Measurements from ENCODE around the gene C12orf43. TPM values are rescaled to one million over a fixed set of nuclear protein-coding genes. Genes with fewer than 3 reads are reported as not detected.

The C12orf43 gene
- total RNA-seq, 4 donors from 2014 or later: 7.8 to 18.6 (median 12.9) TPM

GRCh38 chr12:121023799-121024198 is 7.5 kb upstream of the C12orf43 start:
- TF ChIP-seq, protein P1, sequence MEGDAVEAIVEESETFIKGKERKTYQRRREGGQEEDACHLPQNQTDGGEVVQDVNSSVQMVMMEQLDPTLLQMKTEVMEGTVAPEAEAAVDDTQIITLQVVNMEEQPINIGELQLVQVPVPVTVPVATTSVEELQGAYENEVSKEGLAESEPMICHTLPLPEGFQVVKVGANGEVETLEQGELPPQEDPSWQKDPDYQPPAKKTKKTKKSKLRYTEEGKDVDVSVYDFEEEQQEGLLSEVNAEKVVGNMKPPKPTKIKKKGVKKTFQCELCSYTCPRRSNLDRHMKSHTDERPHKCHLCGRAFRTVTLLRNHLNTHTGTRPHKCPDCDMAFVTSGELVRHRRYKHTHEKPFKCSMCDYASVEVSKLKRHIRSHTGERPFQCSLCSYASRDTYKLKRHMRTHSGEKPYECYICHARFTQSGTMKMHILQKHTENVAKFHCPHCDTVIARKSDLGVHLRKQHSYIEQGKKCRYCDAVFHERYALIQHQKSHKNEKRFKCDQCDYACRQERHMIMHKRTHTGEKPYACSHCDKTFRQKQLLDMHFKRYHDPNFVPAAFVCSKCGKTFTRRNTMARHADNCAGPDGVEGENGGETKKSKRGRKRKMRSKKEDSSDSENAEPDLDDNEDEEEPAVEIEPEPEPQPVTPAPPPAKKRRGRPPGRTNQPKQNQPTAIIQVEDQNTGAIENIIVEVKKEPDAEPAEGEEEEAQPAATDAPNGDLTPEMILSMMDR (IDR thresholded peaks at IDR 0.05; ENCODE audit: low read depth): no peak

- TF ChIP-seq, protein P1 (IDR thresholded peaks at IDR 0.05; ENCODE audit: low read depth): no peak
These were observed 6.4 kb upstream of the C12orf43 start for GRCh38 chr12:121022713-121023112.

DNA sequence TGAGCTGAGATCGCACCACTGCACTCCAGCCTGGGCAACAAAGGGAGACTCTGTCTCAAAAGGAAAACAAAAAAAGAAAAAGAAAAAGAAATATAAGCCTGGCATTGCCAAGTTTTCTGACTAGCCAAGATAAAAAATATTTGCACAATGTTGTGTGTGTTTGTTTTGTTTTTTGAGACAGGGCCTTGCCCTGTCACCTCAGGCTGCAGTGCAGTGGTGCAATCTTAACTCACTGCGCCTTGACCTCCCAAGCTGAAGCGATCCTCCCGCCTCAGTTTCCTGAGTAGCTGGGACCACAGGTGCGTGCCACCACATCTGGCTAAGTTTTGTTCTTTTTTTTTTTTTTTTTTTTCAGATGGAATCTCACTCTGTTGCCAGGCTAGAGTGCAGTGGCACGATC is 5.5 kb upstream of the C12orf43 start:
- TF ChIP-seq, protein P1 (IDR thresholded peaks at IDR 0.05; ENCODE audit: low read depth): no peak

GRCh38 chr12:121018860-121019617 is 2.8 kb upstream of the C12orf43 start:
- TF ChIP-seq, protein P1 (IDR thresholded peaks at IDR 0.05; ENCODE audit: low read depth): no peak

DNA sequence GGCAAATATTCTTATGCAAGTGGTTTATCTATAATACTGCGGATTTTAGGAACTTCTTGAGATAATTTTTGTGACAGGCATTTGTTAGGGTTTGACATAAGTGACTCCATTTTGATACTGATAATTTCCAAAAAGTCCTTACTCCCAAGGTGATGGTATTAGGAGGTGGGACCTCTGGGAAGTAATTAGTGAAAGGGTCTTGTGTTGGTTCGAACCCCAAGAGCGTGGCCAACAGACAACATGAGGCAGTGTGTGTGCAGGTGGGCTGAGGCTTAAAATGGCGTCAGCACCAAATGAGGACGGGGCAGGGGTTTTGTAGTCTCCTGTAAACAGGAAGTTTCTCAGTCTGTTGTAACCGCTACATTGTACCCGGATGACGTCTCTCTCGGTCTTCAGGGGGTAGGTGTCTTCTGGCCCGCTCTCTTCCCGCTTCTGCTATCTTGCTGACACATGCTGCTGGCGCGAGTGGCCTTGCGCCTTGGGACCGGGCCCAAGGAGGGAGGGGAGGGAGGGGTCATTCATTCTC is 1.7 kb upstream of the C12orf43 start:
- TF ChIP-seq, protein P1 (IDR thresholded peaks at IDR 0.05; ENCODE audit: low read depth): no peak

GRCh38 chr12:121013715-121014114 is 2.6 kb downstream of the C12orf43 start:
- TF ChIP-seq, protein P1 (IDR thresholded peaks at IDR 0.05; ENCODE audit: low read depth): no peak

- TF ChIP-seq, protein P1 (IDR thresholded peaks at IDR 0.05; ENCODE audit: low read depth): no peak
These were observed 4.5 kb downstream of the C12orf43 start for GRCh38 chr12:121011820-121012219.

Data from subcutaneous adipose tissue (tissue), 4 donors.